ENCODE measurements around the gene RAI2. TPM values are rescaled to one million over a fixed set of nuclear protein-coding genes. Genes with fewer than 3 reads are reported as not detected.

RAI2 gene
- total and polyA plus RNA-seq, 2 experiments from 2014 or later, result 0.83 to 0.99 TPM

GRCh38 chrX:17805120-17805519, 56.0 kb downstream of the RAI2 start:
- Histone ChIP-seq H3K27me3 (ENCODE audit: insufficient read depth) (no peaks in the 10 kb centered on the region), H4K20me1 (replicated peaks; ENCODE audit: insufficient read depth) (no peaks in the 10 kb centered on the region), H3K4me1 (ENCODE audit: insufficient read depth) (no peaks in the 10 kb centered on the region), H3K4me3 (no peak overlapping the region), H3K36me3 (ENCODE audit: insufficient read depth) (no peaks in the 10 kb centered on the region), H3K9me2 (ENCODE audit: insufficient read depth) (no peaks in the 10 kb centered on the region), H3K79me2 (replicated peaks; ENCODE audit: insufficient read depth) (no peaks in the 10 kb centered on the region), H3K4me2 (no peak overlapping the region), H3F3A (replicated peaks; ENCODE audit: low read depth) (no peaks in the 10 kb centered on the region), H3K27ac (ENCODE audit: low read depth) (no peak overlapping the region), H2AFZ (no peak overlapping the region)
- ATAC-seq (peak; percentile 46), DNase-seq (ENCODE audit: low spot score) (peak; percentile 52)
- no peak overlapping the region for H3K27ac Mint-ChIP-seq
- TF ChIP-seq, protein P1, sequence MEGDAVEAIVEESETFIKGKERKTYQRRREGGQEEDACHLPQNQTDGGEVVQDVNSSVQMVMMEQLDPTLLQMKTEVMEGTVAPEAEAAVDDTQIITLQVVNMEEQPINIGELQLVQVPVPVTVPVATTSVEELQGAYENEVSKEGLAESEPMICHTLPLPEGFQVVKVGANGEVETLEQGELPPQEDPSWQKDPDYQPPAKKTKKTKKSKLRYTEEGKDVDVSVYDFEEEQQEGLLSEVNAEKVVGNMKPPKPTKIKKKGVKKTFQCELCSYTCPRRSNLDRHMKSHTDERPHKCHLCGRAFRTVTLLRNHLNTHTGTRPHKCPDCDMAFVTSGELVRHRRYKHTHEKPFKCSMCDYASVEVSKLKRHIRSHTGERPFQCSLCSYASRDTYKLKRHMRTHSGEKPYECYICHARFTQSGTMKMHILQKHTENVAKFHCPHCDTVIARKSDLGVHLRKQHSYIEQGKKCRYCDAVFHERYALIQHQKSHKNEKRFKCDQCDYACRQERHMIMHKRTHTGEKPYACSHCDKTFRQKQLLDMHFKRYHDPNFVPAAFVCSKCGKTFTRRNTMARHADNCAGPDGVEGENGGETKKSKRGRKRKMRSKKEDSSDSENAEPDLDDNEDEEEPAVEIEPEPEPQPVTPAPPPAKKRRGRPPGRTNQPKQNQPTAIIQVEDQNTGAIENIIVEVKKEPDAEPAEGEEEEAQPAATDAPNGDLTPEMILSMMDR (conservative IDR thresholded peaks at IDR 0.05; ENCODE audit: low read depth in 2 of 2), result peak; percentile 10 to 30; a peak in 2 of 4 replicates
- no peak for TF ChIP-seq POLR2AphosphoS5 (IDR thresholded peaks at IDR 0.05; ENCODE audit: low read depth)
- TF ChIP-seq, protein P2, sequence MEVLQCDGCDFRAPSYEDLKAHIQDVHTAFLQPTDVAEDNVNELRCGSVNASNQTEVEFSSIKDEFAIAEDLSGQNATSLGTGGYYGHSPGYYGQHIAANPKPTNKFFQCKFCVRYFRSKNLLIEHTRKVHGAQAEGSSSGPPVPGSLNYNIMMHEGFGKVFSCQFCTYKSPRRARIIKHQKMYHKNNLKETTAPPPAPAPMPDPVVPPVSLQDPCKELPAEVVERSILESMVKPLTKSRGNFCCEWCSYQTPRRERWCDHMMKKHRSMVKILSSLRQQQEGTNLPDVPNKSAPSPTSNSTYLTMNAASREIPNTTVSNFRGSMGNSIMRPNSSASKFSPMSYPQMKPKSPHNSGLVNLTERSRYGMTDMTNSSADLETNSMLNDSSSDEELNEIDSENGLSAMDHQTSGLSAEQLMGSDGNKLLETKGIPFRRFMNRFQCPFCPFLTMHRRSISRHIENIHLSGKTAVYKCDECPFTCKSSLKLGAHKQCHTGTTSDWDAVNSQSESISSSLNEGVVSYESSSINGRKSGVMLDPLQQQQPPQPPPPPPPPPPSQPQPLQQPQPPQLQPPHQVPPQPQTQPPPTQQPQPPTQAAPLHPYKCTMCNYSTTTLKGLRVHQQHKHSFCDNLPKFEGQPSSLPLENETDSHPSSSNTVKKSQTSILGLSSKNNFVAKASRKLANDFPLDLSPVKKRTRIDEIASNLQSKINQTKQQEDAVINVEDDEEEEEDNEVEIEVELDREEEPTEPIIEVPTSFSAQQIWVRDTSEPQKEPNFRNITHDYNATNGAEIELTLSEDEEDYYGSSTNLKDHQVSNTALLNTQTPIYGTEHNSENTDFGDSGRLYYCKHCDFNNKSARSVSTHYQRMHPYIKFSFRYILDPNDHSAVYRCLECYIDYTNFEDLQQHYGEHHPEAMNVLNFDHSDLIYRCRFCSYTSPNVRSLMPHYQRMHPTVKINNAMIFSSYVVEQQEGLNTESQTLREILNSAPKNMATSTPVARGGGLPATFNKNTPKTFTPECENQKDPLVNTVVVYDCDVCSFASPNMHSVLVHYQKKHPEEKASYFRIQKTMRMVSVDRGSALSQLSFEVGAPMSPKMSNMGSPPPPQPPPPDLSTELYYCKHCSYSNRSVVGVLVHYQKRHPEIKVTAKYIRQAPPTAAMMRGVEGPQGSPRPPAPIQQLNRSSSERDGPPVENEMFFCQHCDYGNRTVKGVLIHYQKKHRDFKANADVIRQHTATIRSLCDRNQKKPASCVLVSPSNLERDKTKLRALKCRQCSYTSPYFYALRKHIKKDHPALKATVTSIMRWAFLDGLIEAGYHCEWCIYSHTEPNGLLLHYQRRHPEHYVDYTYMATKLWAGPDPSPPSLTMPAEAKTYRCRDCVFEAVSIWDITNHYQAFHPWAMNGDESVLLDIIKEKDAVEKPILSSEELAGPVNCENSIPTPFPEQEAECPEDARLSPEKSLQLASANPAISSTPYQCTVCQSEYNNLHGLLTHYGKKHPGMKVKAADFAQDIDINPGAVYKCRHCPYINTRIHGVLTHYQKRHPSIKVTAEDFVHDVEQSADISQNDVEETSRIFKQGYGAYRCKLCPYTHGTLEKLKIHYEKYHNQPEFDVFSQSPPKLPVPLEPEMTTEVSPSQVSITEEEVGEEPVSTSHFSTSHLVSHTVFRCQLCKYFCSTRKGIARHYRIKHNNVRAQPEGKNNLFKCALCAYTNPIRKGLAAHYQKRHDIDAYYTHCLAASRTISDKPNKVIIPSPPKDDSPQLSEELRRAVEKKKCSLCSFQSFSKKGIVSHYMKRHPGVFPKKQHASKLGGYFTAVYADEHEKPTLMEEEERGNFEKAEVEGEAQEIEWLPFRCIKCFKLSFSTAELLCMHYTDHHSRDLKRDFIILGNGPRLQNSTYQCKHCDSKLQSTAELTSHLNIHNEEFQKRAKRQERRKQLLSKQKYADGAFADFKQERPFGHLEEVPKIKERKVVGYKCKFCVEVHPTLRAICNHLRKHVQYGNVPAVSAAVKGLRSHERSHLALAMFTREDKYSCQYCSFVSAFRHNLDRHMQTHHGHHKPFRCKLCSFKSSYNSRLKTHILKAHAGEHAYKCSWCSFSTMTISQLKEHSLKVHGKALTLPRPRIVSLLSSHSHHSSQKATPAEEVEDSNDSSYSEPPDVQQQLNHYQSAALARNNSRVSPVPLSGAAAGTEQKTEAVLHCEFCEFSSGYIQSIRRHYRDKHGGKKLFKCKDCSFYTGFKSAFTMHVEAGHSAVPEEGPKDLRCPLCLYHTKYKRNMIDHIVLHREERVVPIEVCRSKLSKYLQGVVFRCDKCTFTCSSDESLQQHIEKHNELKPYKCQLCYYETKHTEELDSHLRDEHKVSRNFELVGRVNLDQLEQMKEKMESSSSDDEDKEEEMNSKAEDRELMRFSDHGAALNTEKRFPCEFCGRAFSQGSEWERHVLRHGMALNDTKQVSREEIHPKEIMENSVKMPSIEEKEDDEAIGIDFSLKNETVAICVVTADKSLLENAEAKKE (CRISPR knock-in tag; IDR thresholded peaks at IDR 0.05), result no peak
- no peaks in the 10 kb centered on the region for H3K4me1 Mint-ChIP-seq
- H3K27me3 Mint-ChIP-seq (ENCODE audit: insufficient read depth, low read depth, poor library complexity), result peaks cover 1% of the 10 kb centered on the region
- H3K36me3 Mint-ChIP-seq (ENCODE audit: low read depth), result no peaks in the 10 kb centered on the region
- H3K4me3 Mint-ChIP-seq, result no peak overlapping the region
- no peaks in the 10 kb centered on the region for H3K9me3 Mint-ChIP-seq

- H3K27me3 ChIP-seq (ENCODE audit: insufficient read depth), result no peaks in the 10 kb centered on the region
- no peaks in the 10 kb centered on the region for H3K36me3 Mint-ChIP-seq (ENCODE audit: low read depth)
- DNase-seq (ENCODE audit: low spot score) (no peak), ATAC-seq (no peak)
- H3K9me3 Mint-ChIP-seq, result no peaks in the 10 kb centered on the region
- H3K9me2 ChIP-seq (ENCODE audit: insufficient read depth), result no peaks in the 10 kb centered on the region
- no peaks in the 10 kb centered on the region for H3F3A ChIP-seq (replicated peaks; ENCODE audit: low read depth)
- H3K4me2 ChIP-seq, result no peak overlapping the region
- no peak overlapping the region for H3K27ac Mint-ChIP-seq
- H3K36me3 ChIP-seq (ENCODE audit: insufficient read depth), result no peaks in the 10 kb centered on the region
- H3K79me2 ChIP-seq (replicated peaks; ENCODE audit: insufficient read depth), result no peaks in the 10 kb centered on the region
- no peak overlapping the region for H3K4me3 ChIP-seq
- no peak overlapping the region for H2AFZ ChIP-seq
- H3K27ac ChIP-seq (ENCODE audit: low read depth), result no peak overlapping the region
- H4K20me1 ChIP-seq (replicated peaks; ENCODE audit: insufficient read depth), result no peaks in the 10 kb centered on the region
- H3K4me3 Mint-ChIP-seq, result no peak overlapping the region
- H3K27me3 Mint-ChIP-seq (ENCODE audit: insufficient read depth, low read depth, poor library complexity), result peaks cover 4% of the 10 kb centered on the region
- H3K4me1 Mint-ChIP-seq, result no peaks in the 10 kb centered on the region
- no peaks in the 10 kb centered on the region for H3K4me1 ChIP-seq (ENCODE audit: insufficient read depth)
- TF ChIP-seq, protein P2 (CRISPR knock-in tag; IDR thresholded peaks at IDR 0.05), result no peak
- TF ChIP-seq CREB1 (CRISPR knock-in tag; IDR thresholded peaks at IDR 0.05; ENCODE audit: low read depth), result no peak
Observed at GRCh38 chrX:17803449-17803848, 57.6 kb downstream of the RAI2 start.
